ENCODE results near the gene VWA1. TPM values are rescaled to one million over a fixed set of nuclear protein-coding genes. Genes with fewer than 3 reads are reported as not detected.
A peak's percentile ranks its signal among the peaks of the same experiment; 100 is the strongest.

Gene VWA1
- total and polyA plus RNA-seq, 4 donors, result 18.3 to 81.3 (median 32.2) TPM

GRCh38 chr1:1425426-1425752 is 10.1 kb upstream of the VWA1 start:
- peaks cover 3 to 12% (median 10%) of the 10 kb centered on the region in 4 donors for H3K4me1 ChIP-seq (ENCODE audit: control insufficient read depth in 4 of 4, insufficient read depth in 4 of 4, low read length in 3 of 4)
- no peaks in the 10 kb centered on the region for H3K36me3 ChIP-seq (ENCODE audit: control insufficient read depth in 4 of 4, insufficient read depth in 3 of 4, low read depth in 1 of 4, low read length in 3 of 4)
- H3K9me3 ChIP-seq (ENCODE audit: control insufficient read depth in 4 of 4, low read length in 3 of 4), result no peaks in the 10 kb centered on the region
- H3K4me3 ChIP-seq (ENCODE audit: low read depth in 1 of 3, low read length in 3 of 3), result no peak overlapping the region
- H3K27ac ChIP-seq (ENCODE audit: low read depth in 1 of 2, low read length in 2 of 2), result no peak overlapping the region
- peak; percentile 31 for DNase-seq (ENCODE audit: low spot score)
- no peak for TF ChIP-seq ATF3 (IDR thresholded peaks at IDR 0.05)
- no peak for TF ChIP-seq HNF4G (IDR thresholded peaks at IDR 0.05)
- no peak for TF ChIP-seq SP1 (IDR thresholded peaks at IDR 0.05)
- TF ChIP-seq JUND (IDR thresholded peaks at IDR 0.05), result no peak
- TF ChIP-seq EGR1 (IDR thresholded peaks at IDR 0.05; ENCODE audit: low read depth in 2 of 2), result no peak
- TF ChIP-seq TAF1 (conservative IDR thresholded peaks at IDR 0.05), result no peak
- no peak for TF ChIP-seq ZBTB33 (IDR thresholded peaks at IDR 0.05)
- TF ChIP-seq REST (IDR thresholded peaks at IDR 0.05), result no peak
- no peak for TF ChIP-seq RXRA (IDR thresholded peaks at IDR 0.05)
- no peak for TF ChIP-seq RAD21 (IDR thresholded peaks at IDR 0.05)
- no peak for TF ChIP-seq YY1 (IDR thresholded peaks at IDR 0.05)
- no peak for TF ChIP-seq CTCF (IDR thresholded peaks at IDR 0.05; ENCODE audit: low read depth, low read length, missing input control)
- no peak for TF ChIP-seq FOXA2 (IDR thresholded peaks at IDR 0.05)
- TF ChIP-seq NR2F2 (IDR thresholded peaks at IDR 0.05), result no peak
- TF ChIP-seq GABPA (IDR thresholded peaks at IDR 0.05 in 1 of 2, conservative IDR thresholded peaks at IDR 0.05 in 1 of 2), result no peak
- TF ChIP-seq HNF4A (conservative IDR thresholded peaks at IDR 0.05), result no peak
- 89% methylated on average over 12 of the region's 12 CpGs for WGBS
- H3K9ac ChIP-seq (ENCODE audit: low read depth in 1 of 2, low read length in 2 of 2), result no peak overlapping the region
- H3K27me3 ChIP-seq (ENCODE audit: control insufficient read depth in 4 of 4, insufficient read depth in 4 of 4, low read length in 3 of 4), result no peaks in the 10 kb centered on the region

Measured in liver (tissue), 9 donors.